Measurements from ENCODE around the gene TBC1D3L.
"Not testable (repeated sequence)": the region's sequence is repeated elsewhere in the genome, so short reads cannot be mapped to it uniquely, and the experiment has no call there.

The TBC1D3L gene

GRCh38 chr17:37988960-37989359 lies at the start of gene TBC1D3L:
Gene TBC1D3L (minus strand): TSS chr17:37989060. CDS start chr17:37987520, 1,540 bp downstream.
- not testable (repeated sequence) for DNase-seq (ENCODE audit: low spot score)

GRCh38 chr17:38003676-38004075 lies 14.8 kb upstream of the TBC1D3L start, which contains the start of gene TBC1D3D:
Gene TBC1D3D (plus strand): TSS chr17:38003976. CDS start chr17:38005561, 1,585 bp downstream.
- not testable (repeated sequence) for DNase-seq (ENCODE audit: low spot score)
